Stimulated activated CD8-positive, alpha-beta memory T cell treated with anti-CD3 and anti-CD28 coated beads, Interleukin-4, amount 100 ng/mL, for 1 hour (primary cell): ENCODE measurements around the gene SP1.
"Not testable (repeated sequence)": the region's sequence is repeated elsewhere in the genome, so short reads cannot be mapped to it uniquely, and the experiment has no call there.

ENCODE experiments used
- DNase-seq, 2 donors: peaks; one replicate each; pipeline ENCODE4 v3.0.0-alpha.2; 2020; ENCODE audit warnings: low read depth in 2 of 2, low spot score in 1 of 2

Gene SP1

GRCh38 chr12:53413485-53414204 is 33.7 kb downstream of the SP1 start:
- no peak for DNase-seq

- no peak for DNase-seq
Measured at GRCh38 chr12:53414756-53415417, 34.9 kb downstream of the SP1 start.

GRCh38 chr12:53415752-53416389 is 35.9 kb downstream of the SP1 start:
- DNase-seq = not testable (repeated sequence)

DNA sequence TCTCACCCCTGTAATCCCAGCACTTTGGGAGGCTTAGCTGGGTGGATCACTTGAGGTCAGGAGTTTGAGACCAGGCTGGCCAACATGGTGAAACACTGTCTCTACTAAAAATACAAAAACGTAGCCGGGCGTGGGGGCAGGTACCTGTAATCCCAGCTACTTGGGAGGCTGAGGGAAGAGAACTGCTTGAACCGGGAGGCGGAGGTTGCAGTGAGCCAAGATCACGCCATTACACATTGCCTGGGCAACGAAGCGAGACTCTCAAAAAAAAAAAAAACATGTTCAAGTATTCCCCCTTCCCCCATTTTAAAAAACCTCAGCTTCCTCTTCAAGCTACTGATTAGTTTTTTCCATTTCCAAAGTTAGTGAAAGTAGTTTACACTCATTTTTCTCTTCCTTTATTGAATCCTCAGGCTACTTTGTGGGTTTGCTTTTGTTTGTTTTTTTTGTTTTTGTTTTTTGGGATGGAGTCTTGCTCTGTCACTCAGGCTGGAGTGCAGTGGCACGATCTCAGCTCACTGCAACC is 37.4 kb downstream of the SP1 start:
- not testable (repeated sequence) for DNase-seq

GRCh38 chr12:53418221-53418620 is 38.2 kb downstream of the SP1 start:
- DNase-seq = no peak

- no peak for DNase-seq
Measured at GRCh38 chr12:53419756-53420155, 39.8 kb downstream of the SP1 start.

GRCh38 chr12:53422247-53422646 is 42.3 kb downstream of the SP1 start:
- DNase-seq = not testable (repeated sequence)

DNA sequence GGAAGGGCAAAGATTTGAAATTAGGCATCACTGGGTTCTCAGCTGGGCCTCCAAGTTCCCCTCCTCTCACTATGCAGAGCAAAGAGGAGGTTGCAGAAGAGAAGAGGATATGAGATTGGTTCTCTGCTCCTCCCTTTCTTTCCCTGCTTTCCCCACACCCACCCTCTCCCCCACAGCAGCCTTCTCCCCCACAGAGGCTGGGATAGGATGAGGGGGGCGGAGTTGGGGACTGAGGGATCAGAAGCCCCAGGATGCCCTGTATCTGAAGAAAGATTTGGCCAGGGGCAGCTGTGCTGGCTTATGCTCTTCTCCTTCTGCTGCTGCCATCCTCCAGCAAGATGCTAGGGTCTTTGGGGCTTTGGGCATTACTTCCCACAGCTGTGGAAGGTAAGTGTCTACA is 43.6 kb downstream of the SP1 start, which contains the start of gene AMHR2:
Gene AMHR2 (plus strand): TSS at position 259 of the 400 bp plus-strand sequence. CDS start 80 bp downstream, at position 339.
- no peak for DNase-seq

GRCh38 chr12:53424626-53425514 is 44.9 kb downstream of the SP1 start:
- DNase-seq = no peak

DNA sequence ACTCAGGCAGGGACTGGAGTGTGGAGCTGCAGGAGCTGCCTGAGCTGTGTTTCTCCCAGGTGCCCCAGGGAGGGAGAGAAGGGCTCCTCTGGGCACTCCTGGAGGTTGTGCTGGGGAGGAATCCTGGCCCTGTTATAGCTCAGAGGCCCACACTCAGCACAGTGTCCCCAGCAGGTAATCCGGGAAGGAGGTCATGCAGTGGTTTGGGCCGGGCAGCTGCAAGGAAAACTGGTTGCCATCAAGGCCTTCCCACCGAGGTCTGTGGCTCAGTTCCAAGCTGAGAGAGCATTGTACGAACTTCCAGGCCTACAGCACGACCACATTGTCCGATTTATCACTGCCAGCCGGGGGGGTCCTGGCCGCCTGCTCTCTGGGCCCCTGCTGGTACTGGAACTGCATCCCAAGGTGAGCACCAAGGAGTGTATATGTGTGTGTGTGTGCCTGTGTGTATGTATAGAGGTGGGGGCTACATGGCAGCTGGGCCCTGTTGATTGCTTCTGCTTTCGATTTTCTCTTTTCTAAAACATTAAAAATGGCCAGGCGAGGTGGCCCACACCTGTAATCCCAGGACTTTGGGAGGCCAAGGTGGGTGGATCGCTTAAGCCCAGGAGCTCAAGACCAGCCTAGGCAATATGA is 45.7 kb downstream of the SP1 start:
- no peak for DNase-seq

DNA sequence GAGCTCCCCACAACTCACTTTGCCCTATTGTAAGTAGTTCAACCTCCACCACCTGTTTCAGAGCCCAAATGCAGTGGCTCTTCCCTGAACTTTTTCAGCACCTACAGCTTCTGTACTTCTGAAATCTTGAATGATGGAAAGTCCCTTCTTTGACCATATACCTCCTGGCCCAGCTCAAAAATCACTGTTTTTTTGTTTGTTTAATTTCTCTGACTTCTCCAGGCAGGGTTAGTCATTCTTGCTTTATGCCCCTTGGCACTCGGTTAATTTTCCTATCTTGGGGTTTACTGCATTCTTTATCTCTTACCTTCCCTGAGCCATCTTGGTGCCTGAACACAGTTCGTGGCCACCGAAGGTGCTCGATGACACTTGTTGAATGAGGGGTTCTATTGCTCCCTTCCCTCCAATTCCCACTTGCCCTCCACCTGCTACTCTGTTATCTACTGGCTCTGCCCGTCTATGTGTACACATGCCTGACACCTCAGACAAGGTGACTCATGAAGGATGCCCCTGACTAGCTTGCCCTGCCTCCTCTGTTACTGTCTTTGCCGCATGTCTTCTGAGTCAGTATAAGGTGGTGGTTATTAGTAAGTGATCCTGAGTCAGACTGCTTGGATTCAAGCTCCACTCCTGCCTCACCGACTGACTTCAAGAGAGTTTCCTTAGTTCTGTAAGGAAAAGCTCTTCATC is 48.1 kb downstream of the SP1 start:
- no peak for DNase-seq

GRCh38 chr12:53428741-53429140 is 48.8 kb downstream of the SP1 start:
- DNase-seq = no peak

GRCh38 chr12:53430116-53430515 is 50.1 kb downstream of the SP1 start:
- no peak for DNase-seq

DNA sequence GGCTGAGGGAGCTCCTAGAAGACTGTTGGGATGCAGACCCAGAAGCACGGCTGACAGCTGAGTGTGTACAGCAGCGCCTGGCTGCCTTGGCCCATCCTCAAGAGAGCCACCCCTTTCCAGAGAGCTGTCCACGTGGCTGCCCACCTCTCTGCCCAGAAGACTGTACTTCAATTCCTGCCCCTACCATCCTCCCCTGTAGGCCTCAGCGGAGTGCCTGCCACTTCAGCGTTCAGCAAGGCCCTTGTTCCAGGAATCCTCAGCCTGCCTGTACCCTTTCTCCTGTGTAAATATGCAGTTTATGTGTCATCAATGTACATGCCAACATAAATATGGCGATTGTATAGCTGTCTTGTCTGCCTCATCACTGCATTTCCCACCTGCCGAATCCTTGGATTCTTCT is 51.2 kb downstream of the SP1 start:
- no peak for DNase-seq

- DNase-seq = not testable (repeated sequence)
Measured at GRCh38 chr12:53435326-53435725, 55.4 kb downstream of the SP1 start.

GRCh38 chr12:53439582-53439981 is 59.6 kb downstream of the SP1 start:
- DNase-seq = not testable (repeated sequence)

- peak; percentile 93 to 98 for DNase-seq
Measured at GRCh38 chr12:53441040-53441833, 61.3 kb downstream of the SP1 start, which contains the start of gene PRR13. Gene PRR13, plus strand, starts transcription at chr12:53441734. Its CDS starts 981 bp downstream, at chr12:53442715.

DNA sequence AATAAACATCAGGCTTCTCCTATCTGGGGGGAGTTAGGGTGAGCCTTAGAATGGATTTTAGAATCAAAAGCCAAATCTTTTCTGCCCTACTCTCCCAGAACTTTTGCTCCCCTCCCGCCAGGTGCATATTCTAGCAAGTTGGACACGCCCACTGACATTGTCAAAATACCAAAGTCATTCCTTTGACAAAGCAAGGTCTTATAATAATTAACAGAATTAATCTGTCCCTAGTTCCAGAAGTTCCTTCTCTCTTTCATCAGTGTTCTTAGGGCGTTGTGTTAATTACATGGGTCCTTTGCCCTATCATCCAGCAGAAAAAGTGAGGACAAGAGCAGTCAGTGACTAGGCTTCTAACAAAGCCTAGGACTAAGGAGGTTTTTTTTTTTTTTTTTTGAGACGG is 64.0 kb downstream of the SP1 start:
- no peak for DNase-seq
